Prostate gland (tissue), 2 donors: ENCODE results near the gene CAPZA2. TPM values are rescaled to one million over a fixed set of nuclear protein-coding genes. Genes with fewer than 3 reads are reported as not detected.

Experiments used
- DNase-seq: peaks from one replicate; pipeline ENCODE4 v3.0.0-alpha.2; 2019; ENCODE audit warnings: low spot score
- H3K27ac ChIP-seq, 2 donors: fragments of 200-600 bp; sonication (generic); 2 replicates each; pipeline ENCODE4 v1.5.1; 2017 to 2019
- H3K27me3 ChIP-seq: fragments of 200-600 bp; sonication (generic); replicated peaks from 2 replicates; pipeline ENCODE4 v1.5.1; 2019; ENCODE audit not compliant: insufficient read depth
- H3K36me3 ChIP-seq, 2 donors: fragments of 200-600 bp; sonication (generic); 1 replicate in 1 of 2; 2 replicates in 1 of 2; pipeline versions ENCODE4 v1.5.1 to v1.8.1; 2017 to 2019
- H3K4me1 ChIP-seq: fragments of 200-600 bp; sonication (generic); replicated peaks from 2 replicates; pipeline ENCODE4 v1.5.1; 2019
- H3K4me3 ChIP-seq, 2 donors: fragments of 200-600 bp; sonication (generic); 2 replicates each; pipeline ENCODE4 v1.5.1; 2017 to 2019
- H3K9me3 ChIP-seq: fragments of 200-600 bp; sonication (generic); 2 replicates; pipeline ENCODE4 v1.5.1; 2017
- POLR2A ChIP-seq: fragments of 450-650 bp; IDR thresholded peaks from one replicate; pipeline ENCODE4 v1.6.1; 2016; ENCODE audit warnings: antibody characterized with exemption, mild to moderate bottlenecking
- POLR2AphosphoS5 ChIP-seq: sonication (generic); formaldehyde crosslinking; IDR thresholded peaks from one replicate; pipeline ENCODE4 v1.6.1; 2017; ENCODE audit warnings: antibody characterized with exemption
- WGBS: methylation state at CpG from one replicate; pipeline ENCODE4 v1.1.5; 2018; 5-methylcytosine and 5-hydroxymethylcytosine counted together
- intact Hi-C: fragments of 100-400 bp; cut with DNase I; formaldehyde crosslinking; loops from one replicate; pipeline ENCODE4 v1.14.2; 2022
- total RNA-seq, 2 donors: library from RNA; depleted of rRNA; stranded (reverse); fragments of >200 nt; gene quantifications; one replicate each; pipeline ENCODE4 v1.1.0, GENCODE V29; 2016
- TF ChIP-seq, protein P1 (sequence below), 4 experiments: fragments of 200-600 bp in 2 of 4; fragments of 450-650 bp in 2 of 4; sonication (generic) in 2 of 4; IDR thresholded peaks; 1 replicate in 3 of 4; 2 replicates in 1 of 4; pipeline ENCODE4 v1.5.1; 2016 to 2019; ENCODE audit warnings: antibody characterized with exemption in 4 of 4, mild to moderate bottlenecking in 2 of 4, moderate library complexity in 2 of 4

The CAPZA2 gene
- total RNA-seq, 2 donors from 2014 or later: 76.0 to 80.0 TPM

- Histone ChIP-seq H3K27ac (no peak overlapping the region), H3K4me1 (no peaks in the 10 kb centered on the region), H3K27me3 (no peaks in the 10 kb centered on the region), H3K36me3 (no peaks in the 10 kb centered on the region), H3K4me3 (no peak overlapping the region), H3K9me3 (no peaks in the 10 kb centered on the region)
- intact Hi-C loops: no loop called here
- no peak for DNase-seq
- TF ChIP-seq, protein P1, sequence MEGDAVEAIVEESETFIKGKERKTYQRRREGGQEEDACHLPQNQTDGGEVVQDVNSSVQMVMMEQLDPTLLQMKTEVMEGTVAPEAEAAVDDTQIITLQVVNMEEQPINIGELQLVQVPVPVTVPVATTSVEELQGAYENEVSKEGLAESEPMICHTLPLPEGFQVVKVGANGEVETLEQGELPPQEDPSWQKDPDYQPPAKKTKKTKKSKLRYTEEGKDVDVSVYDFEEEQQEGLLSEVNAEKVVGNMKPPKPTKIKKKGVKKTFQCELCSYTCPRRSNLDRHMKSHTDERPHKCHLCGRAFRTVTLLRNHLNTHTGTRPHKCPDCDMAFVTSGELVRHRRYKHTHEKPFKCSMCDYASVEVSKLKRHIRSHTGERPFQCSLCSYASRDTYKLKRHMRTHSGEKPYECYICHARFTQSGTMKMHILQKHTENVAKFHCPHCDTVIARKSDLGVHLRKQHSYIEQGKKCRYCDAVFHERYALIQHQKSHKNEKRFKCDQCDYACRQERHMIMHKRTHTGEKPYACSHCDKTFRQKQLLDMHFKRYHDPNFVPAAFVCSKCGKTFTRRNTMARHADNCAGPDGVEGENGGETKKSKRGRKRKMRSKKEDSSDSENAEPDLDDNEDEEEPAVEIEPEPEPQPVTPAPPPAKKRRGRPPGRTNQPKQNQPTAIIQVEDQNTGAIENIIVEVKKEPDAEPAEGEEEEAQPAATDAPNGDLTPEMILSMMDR (IDR thresholded peaks at IDR 0.05): no peak
- TF ChIP-seq POLR2A: no peak
- TF ChIP-seq POLR2AphosphoS5: no peak
- 82% methylated on average over 1 of the region's 1 CpG for WGBS
Measured at GRCh38 chr7:116842371-116842770, 20.0 kb upstream of the CAPZA2 start.

DNA sequence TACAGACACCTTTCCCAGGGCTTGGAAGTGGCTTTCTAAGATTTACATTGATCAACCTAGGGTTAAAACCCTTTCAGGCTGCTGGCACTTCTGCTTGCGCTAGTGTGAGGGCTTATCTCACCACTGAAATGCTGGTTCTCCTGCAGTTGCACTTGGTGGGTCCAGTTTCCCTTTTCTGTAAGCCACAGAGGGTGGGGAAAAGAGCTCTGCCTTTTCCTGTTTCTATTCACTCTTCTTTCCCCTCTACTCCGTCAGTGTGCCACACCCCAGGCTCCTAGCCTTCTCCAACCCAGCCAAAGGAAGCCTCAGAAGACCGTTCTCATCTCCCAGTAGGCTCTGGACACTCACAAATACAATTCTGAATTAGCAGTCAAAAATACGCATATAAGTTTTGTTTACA is 19.0 kb upstream of the CAPZA2 start:
- H3K27ac ChIP-seq: no peak overlapping the region
- H3K4me1 ChIP-seq: no peaks in the 10 kb centered on the region
- no peak overlapping the region for H3K4me3 ChIP-seq
- no peaks in the 10 kb centered on the region for H3K27me3 ChIP-seq
- TF ChIP-seq POLR2A (no peak), POLR2AphosphoS5 (no peak)
- TF ChIP-seq, protein P1 (IDR thresholded peaks at IDR 0.05): no peak
- WGBS: 63% methylated on average over 4 of the region's 4 CpGs
- H3K9me3 ChIP-seq: no peaks in the 10 kb centered on the region
- intact Hi-C loops: no loop called here
- H3K36me3 ChIP-seq: no peaks in the 10 kb centered on the region
- no peak for DNase-seq

DNA sequence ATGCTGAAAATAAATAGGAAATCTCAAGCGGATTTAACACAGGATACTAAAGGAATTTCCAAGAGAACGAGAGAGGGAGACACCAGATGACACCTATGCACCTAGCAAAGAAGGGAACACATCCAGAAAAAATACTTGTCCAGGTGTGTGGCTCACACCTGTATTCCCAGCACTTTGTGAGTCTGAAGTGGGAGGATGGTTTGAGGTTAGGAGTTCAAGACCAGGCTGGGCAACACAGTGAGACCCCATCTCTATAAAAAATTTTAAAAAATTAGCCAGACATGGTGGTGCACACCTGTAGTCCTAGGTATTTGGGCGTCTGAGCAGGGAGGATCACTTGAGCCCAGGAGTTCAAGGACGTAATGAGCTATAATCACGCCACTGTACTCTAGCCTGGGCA is 11.2 kb upstream of the CAPZA2 start:
- 94% methylated on average over 5 of the region's 5 CpGs for WGBS

GRCh38 chr7:116851671-116852070 is 10.7 kb upstream of the CAPZA2 start:
- TF ChIP-seq POLR2A (no peak), POLR2AphosphoS5 (no peak)
- TF ChIP-seq, protein P1 (IDR thresholded peaks at IDR 0.05): no peak
- 83% methylated on average over 3 of the region's 3 CpGs for WGBS
- Histone ChIP-seq H3K4me3 (no peak overlapping the region), H3K9me3 (no peaks in the 10 kb centered on the region), H3K27me3 (no peaks in the 10 kb centered on the region), H3K27ac (no peak overlapping the region), H3K4me1 (no peaks in the 10 kb centered on the region), H3K36me3 (no peaks in the 10 kb centered on the region)
- intact Hi-C loops: no loop called here
- DNase-seq: no peak

More for the DNA sequence above, 11.2 kb upstream of the CAPZA2 start:
- Histone ChIP-seq H3K36me3 (no peaks in the 10 kb centered on the region), H3K9me3 (no peaks in the 10 kb centered on the region), H3K27ac (no peak overlapping the region), H3K27me3 (no peaks in the 10 kb centered on the region), H3K4me3 (no peak overlapping the region), H3K4me1 (no peaks in the 10 kb centered on the region)
- TF ChIP-seq POLR2AphosphoS5: no peak
- TF ChIP-seq, protein P1 (IDR thresholded peaks at IDR 0.05): no peak
- no peak for TF ChIP-seq POLR2A
- DNase-seq: no peak
- intact Hi-C loops: no loop called here

GRCh38 chr7:116854132-116854531 is 8.3 kb upstream of the CAPZA2 start:
- Histone ChIP-seq H3K4me3 (no peak overlapping the region), H3K27ac (no peak overlapping the region), H3K9me3 (no peaks in the 10 kb centered on the region), H3K4me1 (no peaks in the 10 kb centered on the region), H3K36me3 (no peaks in the 10 kb centered on the region), H3K27me3 (no peaks in the 10 kb centered on the region)
- intact Hi-C loops: no loop called here
- DNase-seq: no peak
- WGBS: 94% methylated on average over 1 of the region's 1 CpG
- TF ChIP-seq, protein P1 (IDR thresholded peaks at IDR 0.05): no peak
- no peak for TF ChIP-seq POLR2AphosphoS5
- no peak for TF ChIP-seq POLR2A
